HepG2 (cell line): ENCODE results near the gene MFAP5. TPM values are rescaled to one million over a fixed set of nuclear protein-coding genes. Genes with fewer than 3 reads are reported as not detected.

Source experiments
- ATAC-seq: fragments of 200-7000 bp; cut with Tn5 transposase; 3 replicates; pipeline ENCODE4 v1.9.1; 2020; ENCODE audit warnings: mild to moderate bottlenecking, moderate library complexity
- BruUV-seq: library from RNA; stranded (reverse); fragments of 400-500 nt; replicated peaks from 2 replicates; lab custom pipeline; 2021; lab: Mats Ljungman, UMichigan
- CTCF ChIA-PET: fragments of 300-600 bp; formaldehyde crosslinking; extraction: SDS; loops from one replicate; lab custom pipeline; 2021; ENCODE audit warnings: low total read pairs, inconsistent platforms, low intra/inter-chr PET ratio; lab: Yijun Ruan, JAX
- POLR2A ChIA-PET: fragments of 350-600 bp; sonication (Branson Sonifier 250); formaldehyde crosslinking; loops from one replicate; lab custom pipeline; 2020; ENCODE audit warnings: antibody characterized with exemption, inconsistent platforms; lab: Yijun Ruan, JAX
- DNase-seq: peaks from one replicate; pipeline ENCODE4 v3.0.0-alpha.2; 2015; ENCODE audit warnings: low spot score
- FAIRE-seq: peaks from 3 replicates; lab custom pipeline; 2011; peaks lifted over from hg19 to GRCh38; lab: Jason Lieb, UNC
- H2AFZ ChIP-seq: one replicate; pipeline ENCODE4 v1.6.1; 2011; ENCODE audit warnings: low read length, inconsistent platforms
- H3K27ac ChIP-seq: fragments of 300-600 bp; 3 replicates; pipeline ENCODE4 v1.8.0; 2011; ENCODE audit warnings: mixed run types, mild to moderate bottlenecking, mixed read lengths, low read length, inconsistent platforms; ENCODE audit not compliant: insufficient read depth; ENCODE audit errors: extremely low read length
- H3K27me3 ChIP-seq, 2 experiments: fragments of 200-600 bp in 1 of 2; 2 replicates in 1 of 2; 3 replicates in 1 of 2; pipeline versions ENCODE4 v1.6.0 to v1.8.0; 2011; ENCODE audit warnings: low read length in 2 of 2, mild to moderate bottlenecking in 2 of 2, moderate library complexity in 2 of 2, inconsistent platforms in 1 of 2; ENCODE audit not compliant: insufficient read depth in 2 of 2, control insufficient read depth in 1 of 2
- H3K36me3 ChIP-seq, 2 experiments: fragments of 200-600 bp in 1 of 2; replicated peaks in 1 of 2; 2 replicates in 1 of 2; 3 replicates in 1 of 2; pipeline versions ENCODE4 v1.5.1 to v1.8.0; 2011; ENCODE audit warnings: low read length in 2 of 2, inconsistent platforms in 1 of 2; ENCODE audit not compliant: insufficient read depth in 2 of 2, control insufficient read depth in 1 of 2
- H3K4me1 ChIP-seq: 2 replicates; pipeline ENCODE4 v1.5.1; 2012; ENCODE audit warnings: low read length, inconsistent platforms; ENCODE audit not compliant: insufficient read depth
- H3K4me2 ChIP-seq: 2 replicates; pipeline ENCODE4 v1.6.0; 2011; ENCODE audit warnings: low read depth, low read length, inconsistent platforms
- H3K4me3 ChIP-seq, 3 experiments: fragments of 200-600 bp in 1 of 3; sonication (generic), shearing (Covaris generic) in 1 of 3; replicated peaks in 1 of 3; 2 replicates each; pipeline ENCODE4 v1.5.1; 2011 to 2016; ENCODE audit warnings: low read length in 3 of 3, inconsistent platforms in 2 of 3, low read depth in 2 of 3, mild to moderate bottlenecking in 2 of 3, control low read depth in 1 of 3, mixed read lengths in 1 of 3; ENCODE audit not compliant: insufficient read depth in 1 of 3
- H3K79me2 ChIP-seq: one replicate; pipeline ENCODE4 v1.6.1; 2011; ENCODE audit warnings: low read length, inconsistent platforms; ENCODE audit not compliant: insufficient read depth
- H3K9ac ChIP-seq: 2 replicates; pipeline ENCODE4 v1.6.0; 2011; ENCODE audit warnings: mild to moderate bottlenecking, low read depth, low read length, inconsistent platforms; ENCODE audit not compliant: insufficient read depth
- H3K9me3 ChIP-seq: 2 replicates; pipeline ENCODE4 v1.5.1; 2012; ENCODE audit warnings: mild to moderate bottlenecking, low read length
- H4K20me1 ChIP-seq: 2 replicates; pipeline ENCODE4 v1.6.0; 2011; ENCODE audit warnings: inconsistent platforms, mild to moderate bottlenecking, low read length, moderate library complexity; ENCODE audit not compliant: insufficient read depth
- HNRNPH1 ChIP-seq: fragments of 200-400 bp; formaldehyde crosslinking; optimal IDR thresholded peaks from 2 replicates; pipeline ENCODE3; 2017; ENCODE audit warnings: mild to moderate bottlenecking, low read depth, low read length
- HNRNPL ChIP-seq: fragments of 200-400 bp; formaldehyde crosslinking; IDR thresholded peaks from 2 replicates; pipeline ENCODE4 v1.6.1; 2017; ENCODE audit warnings: mild to moderate bottlenecking, low read depth, low read length
- KDM4B ChIP-seq: sonication (generic); formaldehyde crosslinking; IDR thresholded peaks from 2 replicates; pipeline ENCODE4 v1.4.0; 2020; ENCODE audit warnings: missing genetic modification reagents
- KDM5B ChIP-seq: sonication (generic); formaldehyde crosslinking; IDR thresholded peaks from 2 replicates; pipeline ENCODE4 v1.4.0; 2020; ENCODE audit warnings: missing genetic modification reagents, mild to moderate bottlenecking, borderline replicate concordance
- NFKBIZ ChIP-seq: IDR thresholded peaks from 2 replicates; pipeline ENCODE4 v1.6.1; 2018; ENCODE audit warnings: missing genetic modification reagents, missing compliant biosample characterization
- PLRG1 ChIP-seq: fragments of 450-650 bp; conservative IDR thresholded peaks from 2 replicates; pipeline ENCODE4 v1.6.1; 2016
- TBP ChIP-seq: sonication (generic); formaldehyde crosslinking; IDR thresholded peaks from 2 replicates; pipeline ENCODE4 v1.5.0; 2020; ENCODE audit warnings: missing genetic modification reagents
- TEAD3 ChIP-seq: optimal IDR thresholded peaks from 2 replicates; pipeline ENCODE3; 2016; ENCODE audit warnings: borderline replicate concordance
- ZBTB38 ChIP-seq: sonication (generic); formaldehyde crosslinking; IDR thresholded peaks from 2 replicates; pipeline ENCODE4 v1.5.1; 2020; ENCODE audit warnings: mild to moderate bottlenecking, missing genetic modification reagents
- ZBTB7B ChIP-seq: sonication (generic); formaldehyde crosslinking; IDR thresholded peaks from 2 replicates; pipeline ENCODE4 v1.4.0; 2020; ENCODE audit warnings: missing genetic modification reagents
- ZNF644 ChIP-seq: IDR thresholded peaks from 2 replicates; pipeline ENCODE4 v1.6.1; 2016; ENCODE audit warnings: low read depth
- WGBS: methylation state at CpG from one replicate; pipeline ENCODE4 v1.1.6; 2017; ENCODE audit warnings: low lambda C conversion rate; 5-methylcytosine and 5-hydroxymethylcytosine counted together
- in situ Hi-C: cut with HindIII; loops from 2 replicates; pipeline ENCODE4 v1.10.0; 2017; ENCODE audit warnings: low pct_unique_long_range_greater_than_20kb; ENCODE audit not compliant: extremely low pct_ligation_motif_present
- intact Hi-C: fragments of 100-400 bp; cut with micrococcal nuclease; formaldehyde crosslinking; loops from one replicate; pipeline ENCODE4 v1.10.0; 2022; ENCODE audit not compliant: unreplicated experiment
- polyA plus RNA-seq, 8 experiments: library from polyadenylated mRNA; depleted of rRNA in 3 of 8; stranded (reverse) in 7 of 8; unstranded in 1 of 8; fragments of >200 nt; fragmentation: Illumina TruSeq in 4 of 8; extraction: Trizol in 4 of 8; gene quantifications; 2 replicates each; pipeline versions ENCODE4 v1.2.1 to v1.2.3, GENCODE V29; 2011 to 2016; ENCODE audit warnings: low read depth in 4 of 8, missing spikeins in 1 of 8, mixed read lengths in 1 of 8; ENCODE audit not compliant: insufficient read depth in 1 of 8
- total RNA-seq, 5 experiments: library from RNA; depleted of rRNA; stranded (reverse); fragments of >200 nt; fragmentation: Illumina TruSeq; extraction: Trizol; gene quantifications; 2 replicates each; pipeline ENCODE4 v1.2.3, GENCODE V29; 2016; ENCODE audit warnings: low read depth in 1 of 5
- TF ChIP-seq, protein P1 (sequence below), 2 experiments: fragments of 450-650 bp in 1 of 2; sonication (generic) in 1 of 2; formaldehyde crosslinking; IDR thresholded peaks; 2 replicates each; pipeline versions ENCODE4 v1.5.0 to v1.8.0; 2020 to 2022; ENCODE audit warnings: mild to moderate bottlenecking in 1 of 2, missing genetic modification reagents in 1 of 2
- TF ChIP-seq, protein P2 (sequence below): sonication (generic); formaldehyde crosslinking; IDR thresholded peaks from 2 replicates; pipeline ENCODE4 v1.5.0; 2020; ENCODE audit warnings: missing genetic modification reagents
- TF ChIP-seq, protein P3 (sequence below): sonication (generic); formaldehyde crosslinking; IDR thresholded peaks from 2 replicates; pipeline ENCODE4 v1.9.0; 2022; ENCODE audit warnings: low read depth, missing genetic modification reagents
- TF ChIP-seq, protein P4 (sequence below): sonication (generic); formaldehyde crosslinking; IDR thresholded peaks from 2 replicates; pipeline ENCODE4 v1.5.0; 2020; ENCODE audit warnings: missing genetic modification reagents, mild to moderate bottlenecking, borderline replicate concordance
- TF ChIP-seq, protein P5 (sequence below): sonication (generic); formaldehyde crosslinking; IDR thresholded peaks from 2 replicates; pipeline ENCODE4 v1.5.1; 2020; ENCODE audit warnings: mild to moderate bottlenecking, missing genetic modification reagents, borderline replicate concordance
- TF ChIP-seq, protein P6 (sequence below): sonication (generic); formaldehyde crosslinking; IDR thresholded peaks from 2 replicates; pipeline ENCODE4 v1.4.0; 2020; ENCODE audit warnings: missing genetic modification reagents, borderline replicate concordance

Gene MFAP5
- total and polyA plus RNA-seq, 2 of the 13 experiments (the other 11 are each of a cell fraction or from before 2014, with no cell fraction given): 0.07 TPM; not detected in 1

DNA sequence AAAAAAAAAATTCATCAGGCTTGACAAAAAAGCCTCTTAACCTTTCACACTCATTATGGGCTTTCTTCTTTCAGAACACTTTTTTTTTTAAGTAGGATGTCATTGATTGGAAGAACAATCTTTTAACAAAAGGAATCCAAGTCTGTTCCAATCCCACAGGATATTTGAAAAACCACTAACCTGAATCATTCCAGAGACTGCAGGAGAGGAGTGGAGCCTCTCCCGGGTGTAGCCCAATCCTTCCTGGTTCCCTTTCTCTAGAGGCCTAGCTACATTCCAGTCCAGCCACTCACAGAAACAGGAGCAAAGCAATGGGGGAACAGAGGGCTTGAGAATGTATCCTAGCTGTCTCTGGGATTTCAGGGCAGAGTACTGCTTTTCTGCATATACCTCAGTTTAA, 4.3 kb downstream of the MFAP5 start:
- no peaks in the 10 kb centered on the region for H3K36me3 ChIP-seq
- H3K4me3 ChIP-seq: no peak overlapping the region
- ChIA-PET CTCF (no interaction called here), POLR2A (no interaction called here)
- H3K9me3 ChIP-seq: no peaks in the 10 kb centered on the region
- ATAC-seq (no peak), FAIRE-seq (no peak), DNase-seq (no peak)
- 0% methylated on average over 1 of the region's 1 CpG for WGBS
- peaks cover 0 to 3% of the 10 kb centered on the region in 2 experiments; a peak in 2 of 5 replicates for H3K27me3 ChIP-seq
- no peaks in the 10 kb centered on the region for H3K4me1 ChIP-seq
- intact Hi-C loops (no loop called here), in situ Hi-C loops (no loop called here)
- H2AFZ ChIP-seq: no peak overlapping the region
- H3K79me2 ChIP-seq: no peaks in the 10 kb centered on the region
- TF ChIP-seq NFKBIZ (no peak), KDM5B (no peak), HNRNPL (no peak), TEAD3 (CRISPR knock-in tag) (no peak), ZBTB38 (CRISPR knock-in tag) (no peak), TBP (CRISPR knock-in tag) (no peak), KDM4B (no peak), ZNF644 (CRISPR knock-in tag) (no peak), PLRG1 (no peak), HNRNPH1 (no peak), ZBTB7B (CRISPR knock-in tag) (no peak)
- TF ChIP-seq, protein P1, sequence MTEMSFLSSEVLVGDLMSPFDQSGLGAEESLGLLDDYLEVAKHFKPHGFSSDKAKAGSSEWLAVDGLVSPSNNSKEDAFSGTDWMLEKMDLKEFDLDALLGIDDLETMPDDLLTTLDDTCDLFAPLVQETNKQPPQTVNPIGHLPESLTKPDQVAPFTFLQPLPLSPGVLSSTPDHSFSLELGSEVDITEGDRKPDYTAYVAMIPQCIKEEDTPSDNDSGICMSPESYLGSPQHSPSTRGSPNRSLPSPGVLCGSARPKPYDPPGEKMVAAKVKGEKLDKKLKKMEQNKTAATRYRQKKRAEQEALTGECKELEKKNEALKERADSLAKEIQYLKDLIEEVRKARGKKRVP (CRISPR knock-in tag; IDR thresholded peaks at IDR 0.05): no peak
- TF ChIP-seq, protein P2, sequence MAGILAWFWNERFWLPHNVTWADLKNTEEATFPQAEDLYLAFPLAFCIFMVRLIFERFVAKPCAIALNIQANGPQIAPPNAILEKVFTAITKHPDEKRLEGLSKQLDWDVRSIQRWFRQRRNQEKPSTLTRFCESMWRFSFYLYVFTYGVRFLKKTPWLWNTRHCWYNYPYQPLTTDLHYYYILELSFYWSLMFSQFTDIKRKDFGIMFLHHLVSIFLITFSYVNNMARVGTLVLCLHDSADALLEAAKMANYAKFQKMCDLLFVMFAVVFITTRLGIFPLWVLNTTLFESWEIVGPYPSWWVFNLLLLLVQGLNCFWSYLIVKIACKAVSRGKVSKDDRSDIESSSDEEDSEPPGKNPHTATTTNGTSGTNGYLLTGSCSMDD (CRISPR knock-in tag): no peak
- TF ChIP-seq, protein P3, sequence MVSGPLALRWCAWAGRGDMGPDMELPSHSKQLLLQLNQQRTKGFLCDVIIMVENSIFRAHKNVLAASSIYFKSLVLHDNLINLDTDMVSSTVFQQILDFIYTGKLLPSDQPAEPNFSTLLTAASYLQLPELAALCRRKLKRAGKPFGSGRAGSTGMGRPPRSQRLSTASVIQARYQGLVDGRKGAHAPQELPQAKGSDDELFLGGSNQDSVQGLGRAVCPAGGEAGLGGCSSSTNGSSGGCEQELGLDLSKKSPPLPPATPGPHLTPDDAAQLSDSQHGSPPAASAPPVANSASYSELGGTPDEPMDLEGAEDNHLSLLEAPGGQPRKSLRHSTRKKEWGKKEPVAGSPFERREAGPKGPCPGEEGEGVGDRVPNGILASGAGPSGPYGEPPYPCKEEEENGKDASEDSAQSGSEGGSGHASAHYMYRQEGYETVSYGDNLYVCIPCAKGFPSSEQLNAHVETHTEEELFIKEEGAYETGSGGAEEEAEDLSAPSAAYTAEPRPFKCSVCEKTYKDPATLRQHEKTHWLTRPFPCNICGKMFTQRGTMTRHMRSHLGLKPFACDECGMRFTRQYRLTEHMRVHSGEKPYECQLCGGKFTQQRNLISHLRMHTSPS (CRISPR knock-in tag): no peak
- TF ChIP-seq, protein P4, sequence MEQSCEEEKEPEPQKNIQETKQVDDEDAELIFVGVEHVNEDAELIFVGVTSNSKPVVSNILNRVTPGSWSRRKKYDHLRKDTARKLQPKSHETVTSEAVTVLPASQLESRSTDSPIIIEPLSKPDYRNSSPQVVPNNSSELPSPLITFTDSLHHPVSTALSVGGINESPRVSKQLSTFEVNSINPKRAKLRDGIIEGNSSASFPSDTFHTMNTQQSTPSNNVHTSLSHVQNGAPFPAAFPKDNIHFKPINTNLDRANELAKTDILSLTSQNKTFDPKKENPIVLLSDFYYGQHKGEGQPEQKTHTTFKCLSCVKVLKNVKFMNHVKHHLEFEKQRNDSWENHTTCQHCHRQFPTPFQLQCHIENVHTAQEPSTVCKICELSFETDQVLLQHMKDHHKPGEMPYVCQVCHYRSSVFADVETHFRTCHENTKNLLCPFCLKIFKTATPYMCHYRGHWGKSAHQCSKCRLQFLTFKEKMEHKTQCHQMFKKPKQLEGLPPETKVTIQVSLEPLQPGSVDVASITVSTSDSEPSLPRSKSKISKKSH: no peak
- TF ChIP-seq, protein P5, sequence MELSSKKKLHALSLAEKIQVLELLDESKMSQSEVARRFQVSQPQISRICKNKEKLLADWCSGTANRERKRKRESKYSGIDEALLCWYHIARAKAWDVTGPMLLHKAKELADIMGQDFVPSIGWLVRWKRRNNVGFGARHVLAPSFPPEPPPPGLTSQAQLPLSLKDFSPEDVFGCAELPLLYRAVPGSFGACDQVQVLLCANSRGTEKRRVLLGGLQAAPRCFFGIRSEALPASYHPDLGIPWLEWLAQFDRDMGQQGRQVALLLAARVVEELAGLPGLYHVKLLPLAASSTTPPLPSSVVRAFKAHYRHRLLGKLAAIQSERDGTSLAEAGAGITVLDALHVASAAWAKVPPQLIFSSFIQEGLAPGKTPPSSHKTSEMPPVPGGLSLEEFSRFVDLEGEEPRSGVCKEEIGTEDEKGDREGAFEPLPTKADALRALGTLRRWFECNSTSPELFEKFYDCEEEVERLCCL (CRISPR knock-in tag): no peak
- TF ChIP-seq, protein P6, sequence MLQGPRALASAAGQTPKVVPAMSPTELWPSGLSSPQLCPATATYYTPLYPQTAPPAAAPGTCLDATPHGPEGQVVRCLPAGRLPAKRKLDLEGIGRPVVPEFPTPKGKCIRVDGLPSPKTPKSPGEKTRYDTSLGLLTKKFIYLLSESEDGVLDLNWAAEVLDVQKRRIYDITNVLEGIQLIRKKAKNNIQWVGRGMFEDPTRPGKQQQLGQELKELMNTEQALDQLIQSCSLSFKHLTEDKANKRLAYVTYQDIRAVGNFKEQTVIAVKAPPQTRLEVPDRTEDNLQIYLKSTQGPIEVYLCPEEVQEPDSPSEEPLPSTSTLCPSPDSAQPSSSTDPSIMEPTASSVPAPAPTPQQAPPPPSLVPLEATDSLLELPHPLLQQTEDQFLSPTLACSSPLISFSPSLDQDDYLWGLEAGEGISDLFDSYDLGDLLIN (CRISPR knock-in tag): no peak
- no TSS peak for BruUV-seq
- H3K27ac ChIP-seq: no peak overlapping the region
- no peaks in the 10 kb centered on the region for H4K20me1 ChIP-seq
- H3K4me2 ChIP-seq: no peak overlapping the region
- no peak overlapping the region for H3K9ac ChIP-seq
